GM12873 (cell line): Measurements from ENCODE around the gene SVEP1.

Source experiments
- CTCF ChIP-seq: IDR thresholded peaks from 2 replicates; pipeline ENCODE4 v1.5.1; 2012; ENCODE audit warnings: low read depth, mild to moderate bottlenecking, moderate library complexity, low read length, control low read depth; ENCODE audit not compliant: insufficient read depth; ENCODE audit errors: missing control alignments

Gene SVEP1

DNA sequence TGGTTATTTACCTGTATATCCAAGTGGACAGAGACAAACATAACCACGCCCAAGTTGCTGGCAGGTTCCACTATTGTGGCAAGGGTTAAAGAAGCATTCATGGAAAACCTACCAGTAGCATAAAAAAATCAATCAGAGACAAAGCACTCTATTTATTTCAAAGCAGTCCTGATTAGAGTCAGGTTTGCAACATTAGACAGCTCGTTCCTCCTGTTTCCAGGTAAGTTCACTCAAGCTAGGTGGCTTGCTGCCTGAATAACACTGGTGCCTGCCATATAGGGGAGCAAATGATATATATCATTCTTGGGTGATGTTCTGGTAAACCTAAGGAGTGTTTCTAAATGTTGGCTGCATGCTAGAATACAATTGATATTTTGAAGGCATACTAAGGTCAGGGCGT, 122.3 kb downstream of the SVEP1 start:
- no peak for TF ChIP-seq CTCF

GRCh38 chr9:110456681-110457080, 122.9 kb downstream of the SVEP1 start:
- no peak for TF ChIP-seq CTCF

GRCh38 chr9:110455860-110456259, 123.7 kb downstream of the SVEP1 start:
- TF ChIP-seq CTCF = no peak

DNA sequence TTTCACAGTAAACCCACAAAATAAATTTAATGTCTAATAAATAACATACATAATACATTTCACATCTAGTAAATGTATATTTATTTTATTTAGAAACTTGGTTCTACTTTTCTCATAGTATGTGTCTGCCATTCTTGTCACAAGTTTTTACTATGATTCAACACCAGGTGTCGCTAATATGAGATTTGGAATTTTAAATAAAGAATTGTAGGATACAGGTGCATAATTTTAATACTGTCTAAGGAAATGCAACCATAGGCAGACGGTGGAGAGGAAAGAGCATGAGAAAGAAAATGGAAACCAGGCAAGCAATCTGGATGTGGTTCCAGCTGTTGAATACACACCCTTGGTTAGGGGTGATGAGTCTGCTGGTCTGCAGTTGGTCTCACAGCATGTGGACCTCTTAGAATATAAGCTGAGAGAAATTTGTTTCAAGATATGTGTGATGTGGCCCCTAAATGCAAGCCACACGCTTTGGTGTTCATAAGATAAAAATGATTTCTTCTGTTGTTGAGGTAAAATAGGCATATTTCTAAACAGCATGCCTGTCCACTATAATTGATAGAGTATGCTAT, 127.2 kb downstream of the SVEP1 start:
- peak; percentile 30 for TF ChIP-seq CTCF

GRCh38 chr9:110451726-110452125, 127.8 kb downstream of the SVEP1 start:
- TF ChIP-seq CTCF = no peak

DNA sequence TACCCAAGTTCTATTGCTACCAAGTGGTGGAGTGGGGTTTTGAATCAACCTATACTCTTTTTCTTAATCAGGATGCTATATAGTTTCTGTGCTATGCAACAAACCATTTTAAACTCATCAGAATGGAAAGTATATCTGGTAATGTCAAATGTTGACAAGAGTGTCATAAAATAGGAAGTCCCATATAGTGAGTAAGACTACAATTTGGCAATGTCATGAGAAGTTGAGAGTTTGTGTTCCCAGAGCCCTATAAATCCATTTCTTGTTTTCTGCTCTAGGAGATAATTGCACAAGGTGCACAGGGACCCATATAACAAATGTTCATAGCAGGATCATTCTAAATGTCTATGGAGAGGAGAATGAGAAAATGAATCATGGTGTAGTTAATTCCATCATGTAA, 132.1 kb downstream of the SVEP1 start:
- no peak for TF ChIP-seq CTCF

- no peak for TF ChIP-seq CTCF
Observed at GRCh38 chr9:110446171-110446570, 133.4 kb downstream of the SVEP1 start.
